Endodermal cell (in vitro differentiated cells): Measurements from ENCODE around the gene TEX51. TPM values are rescaled to one million over a fixed set of nuclear protein-coding genes. Genes with fewer than 3 reads are reported as not detected.

ENCODE experiments used
- DNase-seq: peaks from one replicate; pipeline ENCODE4 v3.0.0-alpha.2; 2017
- H3K27ac ChIP-seq: 2 replicates; pipeline ENCODE4 v1.5.1; 2013; ENCODE audit warnings: mild to moderate bottlenecking, low read depth, low read length, moderate library complexity
- H3K27me3 ChIP-seq: 2 replicates; pipeline ENCODE4 v1.6.1; 2013; ENCODE audit warnings: mild to moderate bottlenecking, low read length, moderate library complexity; ENCODE audit not compliant: insufficient read depth, control insufficient read depth, poor library complexity, severe bottlenecking
- H3K36me3 ChIP-seq: 2 replicates; pipeline ENCODE4 v1.7.0; 2013; ENCODE audit warnings: mild to moderate bottlenecking, low read length, moderate library complexity; ENCODE audit not compliant: control insufficient read depth, insufficient read depth
- H3K4me1 ChIP-seq: one replicate; pipeline ENCODE4 v1.7.0; 2013; ENCODE audit warnings: low read length; ENCODE audit not compliant: control insufficient read depth, insufficient read depth
- H3K4me3 ChIP-seq: 2 replicates; pipeline ENCODE4 v1.5.1; 2013; ENCODE audit warnings: mild to moderate bottlenecking, low read length, moderate library complexity
- H3K9ac ChIP-seq: 2 replicates; pipeline ENCODE4 v1.6.1; 2013; ENCODE audit warnings: mild to moderate bottlenecking, low read length, moderate library complexity; ENCODE audit not compliant: poor library complexity, severe bottlenecking; ENCODE audit errors: extremely low read depth
- H3K9me3 ChIP-seq: 2 replicates; pipeline ENCODE4 v1.6.1; 2013; ENCODE audit warnings: mild to moderate bottlenecking, low read length, moderate library complexity; ENCODE audit not compliant: control insufficient read depth
- H3K27ac Mint-ChIP-seq: 2 replicates; pipeline ENCODE4 v1.8.0; 2020; ENCODE audit warnings: mixed read lengths
- H3K27me3 Mint-ChIP-seq: 2 replicates; pipeline ENCODE4 v1.8.0; 2021; ENCODE audit warnings: mild to moderate bottlenecking, mixed read lengths; ENCODE audit not compliant: insufficient read depth
- H3K36me3 Mint-ChIP-seq: 2 replicates; pipeline ENCODE4 v1.8.0; 2020; ENCODE audit warnings: low read depth, mixed read lengths
- H3K4me1 Mint-ChIP-seq: 2 replicates; pipeline ENCODE4 v1.8.0; 2020; ENCODE audit warnings: mixed read lengths
- H3K4me3 Mint-ChIP-seq: 2 replicates; pipeline ENCODE4 v1.8.0; 2020; ENCODE audit warnings: mild to moderate bottlenecking, moderate library complexity, mixed read lengths
- H3K9me3 Mint-ChIP-seq: 2 replicates; pipeline ENCODE4 v1.8.0; 2020; ENCODE audit warnings: mild to moderate bottlenecking, mixed read lengths
- WGBS, 2 experiments: methylation state at CpG; one replicate each; pipeline versions ENCODE4 v1.1.5 to v1.1.7; 2013; ENCODE audit warnings: missing lambda C conversion rate in 2 of 2, mixed read lengths in 1 of 2; ENCODE audit not compliant: insufficient coverage in 1 of 2, insufficient read length in 1 of 2; 5-methylcytosine and 5-hydroxymethylcytosine counted together
- total RNA-seq, 2 donors: library from RNA; stranded (reverse); fragmentation: NEBNext Ultra II Directional in 1 of 2; extraction: Animal tissue kit (Norgen Biotek cat#: 25700) in 1 of 2; gene quantifications; 2 replicates in 1 of 2; 3 replicates in 1 of 2; pipeline ENCODE4 v1.2.1, GENCODE V29; 2021
- TF ChIP-seq, protein P1 (sequence below): fragments of 200-600 bp; sonication (generic); conservative IDR thresholded peaks from 2 replicates; pipeline ENCODE4 v1.5.0; 2021; ENCODE audit warnings: antibody characterized with exemption, mild to moderate bottlenecking

TEX51 gene
- total RNA-seq, 2 donors from 2014 or later = not detected

DNA sequence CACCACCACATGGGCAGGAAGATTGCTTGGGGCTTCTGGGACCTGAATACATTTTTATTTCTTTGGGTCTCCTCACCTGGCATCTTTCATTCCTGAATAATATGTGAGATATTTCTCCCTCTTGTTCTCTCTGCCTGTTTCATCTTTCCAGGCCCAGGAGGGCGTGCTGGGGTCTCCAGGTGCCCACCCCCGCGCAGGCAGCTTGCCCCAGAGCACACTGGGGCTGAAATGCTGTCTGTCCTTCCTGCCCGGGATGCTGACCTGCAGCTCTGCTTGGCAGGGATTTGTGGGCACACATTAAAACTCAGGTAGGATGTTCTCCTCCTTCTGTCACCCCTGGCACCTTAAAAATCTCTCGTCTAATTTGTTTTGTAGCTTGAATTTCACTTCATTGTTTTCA lies 39.7 kb upstream of the TEX51 start:
- no peak overlapping the region for H3K27ac ChIP-seq
- H3K36me3 ChIP-seq = no peaks in the 10 kb centered on the region
- H3K27me3 Mint-ChIP-seq = peaks cover 7% of the 10 kb centered on the region
- no peaks in the 10 kb centered on the region for H3K4me1 ChIP-seq
- 67 to 71% methylated on average over 5 of the region's 5 CpGs for WGBS, 2 experiments
- no peaks in the 10 kb centered on the region for H3K27me3 ChIP-seq
- H3K36me3 Mint-ChIP-seq = no peaks in the 10 kb centered on the region
- H3K9me3 ChIP-seq = no peaks in the 10 kb centered on the region
- no peak overlapping the region for H3K27ac Mint-ChIP-seq
- H3K9ac ChIP-seq = no peak overlapping the region
- no peaks in the 10 kb centered on the region for H3K9me3 Mint-ChIP-seq
- no peak overlapping the region for H3K4me3 ChIP-seq
- H3K4me1 Mint-ChIP-seq = no peaks in the 10 kb centered on the region
- DNase-seq = peak; percentile 17
- TF ChIP-seq, protein P1, sequence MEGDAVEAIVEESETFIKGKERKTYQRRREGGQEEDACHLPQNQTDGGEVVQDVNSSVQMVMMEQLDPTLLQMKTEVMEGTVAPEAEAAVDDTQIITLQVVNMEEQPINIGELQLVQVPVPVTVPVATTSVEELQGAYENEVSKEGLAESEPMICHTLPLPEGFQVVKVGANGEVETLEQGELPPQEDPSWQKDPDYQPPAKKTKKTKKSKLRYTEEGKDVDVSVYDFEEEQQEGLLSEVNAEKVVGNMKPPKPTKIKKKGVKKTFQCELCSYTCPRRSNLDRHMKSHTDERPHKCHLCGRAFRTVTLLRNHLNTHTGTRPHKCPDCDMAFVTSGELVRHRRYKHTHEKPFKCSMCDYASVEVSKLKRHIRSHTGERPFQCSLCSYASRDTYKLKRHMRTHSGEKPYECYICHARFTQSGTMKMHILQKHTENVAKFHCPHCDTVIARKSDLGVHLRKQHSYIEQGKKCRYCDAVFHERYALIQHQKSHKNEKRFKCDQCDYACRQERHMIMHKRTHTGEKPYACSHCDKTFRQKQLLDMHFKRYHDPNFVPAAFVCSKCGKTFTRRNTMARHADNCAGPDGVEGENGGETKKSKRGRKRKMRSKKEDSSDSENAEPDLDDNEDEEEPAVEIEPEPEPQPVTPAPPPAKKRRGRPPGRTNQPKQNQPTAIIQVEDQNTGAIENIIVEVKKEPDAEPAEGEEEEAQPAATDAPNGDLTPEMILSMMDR = no peak
- no peak overlapping the region for H3K4me3 Mint-ChIP-seq

DNA sequence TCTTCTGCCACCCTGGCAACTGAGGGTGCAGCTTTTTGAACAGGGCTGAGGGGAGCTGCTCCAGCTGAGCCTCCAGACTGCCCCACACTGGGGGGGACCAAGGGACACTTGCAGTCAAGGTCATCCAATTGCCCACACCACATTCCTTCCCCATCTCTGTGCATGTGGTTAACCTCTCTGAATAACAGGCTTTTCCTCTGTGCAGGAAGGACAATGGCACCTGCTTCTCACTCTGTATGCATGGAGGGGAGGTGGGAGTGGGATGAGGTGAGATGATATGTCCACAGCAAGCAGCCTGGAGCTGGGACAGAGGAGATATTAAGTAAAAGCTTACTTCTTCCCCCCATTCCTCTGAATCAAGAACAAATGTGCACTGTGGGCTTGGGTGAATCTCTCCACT lies 39.1 kb upstream of the TEX51 start:
- Mint-ChIP-seq H3K27me3 (peaks cover 7% of the 10 kb centered on the region), H3K9me3 (no peaks in the 10 kb centered on the region), H3K4me1 (no peaks in the 10 kb centered on the region), H3K36me3 (no peaks in the 10 kb centered on the region), H3K27ac (no peak overlapping the region), H3K4me3 (no peak overlapping the region)
- TF ChIP-seq, protein P1 = no peak
- DNase-seq = peak; percentile 16
- no peaks in the 10 kb centered on the region for H3K9me3 ChIP-seq
- H3K27me3 ChIP-seq = no peaks in the 10 kb centered on the region
- no peak overlapping the region for H3K4me3 ChIP-seq
- no peak overlapping the region for H3K27ac ChIP-seq
- no peaks in the 10 kb centered on the region for H3K4me1 ChIP-seq
- H3K36me3 ChIP-seq = no peaks in the 10 kb centered on the region
- H3K9ac ChIP-seq = no peak overlapping the region

DNA sequence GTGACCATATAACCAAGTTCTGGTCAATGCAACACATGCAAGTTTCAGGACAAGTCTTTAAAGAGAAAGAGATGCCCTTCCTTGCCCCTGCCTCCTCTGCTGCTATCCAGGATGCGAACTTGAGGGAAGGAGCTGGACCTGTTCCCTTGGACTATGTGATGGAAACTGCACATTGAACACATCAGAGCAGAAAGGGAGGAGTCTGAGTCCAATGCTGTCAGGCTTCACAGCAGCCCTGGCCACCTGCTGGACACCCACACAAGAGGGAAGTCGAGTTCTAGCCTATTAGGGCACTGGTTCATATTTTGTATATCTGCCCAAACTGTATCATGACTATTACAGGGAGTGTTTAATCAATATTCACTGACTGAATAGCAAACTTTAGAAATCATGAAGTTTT lies 38.3 kb upstream of the TEX51 start:
- Mint-ChIP-seq H3K4me3 (no peak overlapping the region), H3K9me3 (peaks cover 6% of the 10 kb centered on the region), H3K36me3 (no peaks in the 10 kb centered on the region), H3K27ac (no peak overlapping the region), H3K27me3 (peaks cover 6% of the 10 kb centered on the region), H3K4me1 (no peaks in the 10 kb centered on the region)
- Histone ChIP-seq H3K36me3 (no peaks in the 10 kb centered on the region), H3K9ac (no peak overlapping the region), H3K4me3 (no peak overlapping the region), H3K27ac (no peak overlapping the region), H3K27me3 (no peaks in the 10 kb centered on the region), H3K9me3 (no peaks in the 10 kb centered on the region), H3K4me1 (no peaks in the 10 kb centered on the region)
- TF ChIP-seq, protein P1 = peak; percentile 46
- 60 to 80% methylated on average over 1 to 2 of the region's 2 CpGs for WGBS, 2 experiments
- DNase-seq = no peak
